ENCODE measurements around the gene LCN1.

The LCN1 gene

DNA sequence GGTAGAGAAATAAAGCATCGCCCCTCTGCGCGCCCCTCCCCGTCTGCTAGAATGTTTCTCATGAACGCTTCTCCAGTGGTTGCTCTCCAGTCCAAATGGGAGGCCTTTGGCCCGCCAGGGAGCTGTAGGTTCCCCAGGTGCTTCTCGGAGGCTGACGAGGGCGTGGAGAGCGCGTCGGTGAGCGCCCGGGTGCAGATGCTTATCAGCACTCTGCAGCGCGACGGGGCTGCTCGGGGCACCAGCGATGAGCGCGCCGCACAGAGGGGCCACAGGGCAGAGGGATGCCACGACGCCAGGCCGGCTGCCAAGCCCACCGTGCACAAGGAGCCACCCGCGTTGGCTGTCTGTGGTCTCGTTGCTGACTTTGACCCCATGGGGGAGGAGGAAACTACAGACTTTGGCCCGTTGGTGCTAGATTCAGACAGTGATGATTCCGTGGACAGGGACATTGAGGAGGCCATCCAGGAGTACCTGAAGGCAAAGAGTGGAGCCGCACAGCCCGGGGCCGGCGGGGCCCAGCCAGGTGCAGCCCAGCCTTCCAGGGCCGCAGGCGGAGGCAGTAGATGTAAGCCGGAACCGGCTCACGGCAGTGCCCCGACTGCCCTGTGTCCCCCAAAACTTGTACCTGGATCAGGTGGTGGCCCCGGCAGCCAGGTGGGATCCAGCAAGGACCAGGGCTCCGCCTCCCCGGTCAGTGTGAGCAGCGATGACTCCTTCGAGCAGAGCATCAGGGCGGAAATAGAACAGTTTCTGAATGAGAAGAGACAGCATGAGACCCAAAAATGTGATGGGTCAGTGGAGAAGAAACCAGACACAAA is 36.6 kb upstream of the LCN1 start:
- TF ChIP-seq CTCF (IDR thresholded peaks at IDR 0.05; ENCODE audit: low read depth, low read length) = no peak
- in situ Hi-C loops (cut with HindIII; ENCODE audit: low sequenced_read_pairs) = no loop called here
- no peak for DNase-seq (ENCODE audit: low read depth, low spot score)
- no peak overlapping the region for H3K4me3 ChIP-seq (ENCODE audit: low read depth, low read length)

DNA sequence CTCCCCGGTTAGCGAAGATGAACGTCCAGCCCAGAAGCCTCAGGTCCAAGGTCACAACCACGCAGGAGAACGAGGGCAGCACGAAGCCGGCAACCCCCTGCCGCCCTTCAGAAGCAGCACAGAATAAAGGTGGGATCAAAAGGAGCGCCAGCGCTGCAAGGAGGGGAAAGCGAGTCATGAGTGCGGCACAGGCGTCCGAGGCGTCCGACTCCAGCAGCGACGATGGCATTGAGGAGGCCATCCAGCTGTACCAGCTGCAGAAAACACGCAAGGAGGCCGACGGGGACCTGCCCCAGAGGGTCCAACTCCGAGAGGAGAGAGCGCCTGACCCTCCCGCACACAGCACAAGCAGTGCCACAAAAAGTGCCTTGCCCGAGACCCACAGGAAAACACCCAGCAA is 35.9 kb upstream of the LCN1 start:
- no peak for DNase-seq (ENCODE audit: low read depth, low spot score)
- in situ Hi-C loops (cut with HindIII; ENCODE audit: low sequenced_read_pairs) = no loop called here

DNA sequence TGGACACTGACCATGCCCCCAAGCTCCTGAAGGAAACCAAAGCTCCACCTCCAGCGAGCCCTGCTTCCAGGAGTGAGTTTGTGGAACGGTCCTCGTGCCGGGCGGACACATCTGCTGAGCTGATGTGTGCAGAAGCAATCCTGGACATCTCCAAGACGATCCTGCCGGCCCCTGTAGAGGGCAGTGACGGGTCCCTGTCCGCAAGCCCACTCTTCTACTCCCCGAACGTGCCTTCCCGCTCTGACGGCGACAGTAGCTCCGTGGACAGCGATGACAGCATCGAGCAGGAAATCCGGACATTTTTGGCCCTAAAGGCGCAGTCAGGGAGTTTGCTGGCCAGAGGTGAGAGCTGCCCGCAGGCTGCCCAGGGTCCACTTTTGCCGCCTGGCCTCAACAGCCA is 35.4 kb upstream of the LCN1 start:
- no peak overlapping the region for H3K4me3 ChIP-seq (ENCODE audit: low read depth, low read length)
- no peak for TF ChIP-seq CTCF (IDR thresholded peaks at IDR 0.05; ENCODE audit: low read depth, low read length)
- no peak for DNase-seq (ENCODE audit: low read depth, low spot score)
- in situ Hi-C loops (cut with HindIII; ENCODE audit: low sequenced_read_pairs) = no loop called here

More for the DNA sequence above, 35.9 kb upstream of the LCN1 start:
- H3K4me3 ChIP-seq (ENCODE audit: low read depth, low read length) = no peak overlapping the region
- no peak for TF ChIP-seq CTCF (IDR thresholded peaks at IDR 0.05; ENCODE audit: low read depth, low read length)

DNA sequence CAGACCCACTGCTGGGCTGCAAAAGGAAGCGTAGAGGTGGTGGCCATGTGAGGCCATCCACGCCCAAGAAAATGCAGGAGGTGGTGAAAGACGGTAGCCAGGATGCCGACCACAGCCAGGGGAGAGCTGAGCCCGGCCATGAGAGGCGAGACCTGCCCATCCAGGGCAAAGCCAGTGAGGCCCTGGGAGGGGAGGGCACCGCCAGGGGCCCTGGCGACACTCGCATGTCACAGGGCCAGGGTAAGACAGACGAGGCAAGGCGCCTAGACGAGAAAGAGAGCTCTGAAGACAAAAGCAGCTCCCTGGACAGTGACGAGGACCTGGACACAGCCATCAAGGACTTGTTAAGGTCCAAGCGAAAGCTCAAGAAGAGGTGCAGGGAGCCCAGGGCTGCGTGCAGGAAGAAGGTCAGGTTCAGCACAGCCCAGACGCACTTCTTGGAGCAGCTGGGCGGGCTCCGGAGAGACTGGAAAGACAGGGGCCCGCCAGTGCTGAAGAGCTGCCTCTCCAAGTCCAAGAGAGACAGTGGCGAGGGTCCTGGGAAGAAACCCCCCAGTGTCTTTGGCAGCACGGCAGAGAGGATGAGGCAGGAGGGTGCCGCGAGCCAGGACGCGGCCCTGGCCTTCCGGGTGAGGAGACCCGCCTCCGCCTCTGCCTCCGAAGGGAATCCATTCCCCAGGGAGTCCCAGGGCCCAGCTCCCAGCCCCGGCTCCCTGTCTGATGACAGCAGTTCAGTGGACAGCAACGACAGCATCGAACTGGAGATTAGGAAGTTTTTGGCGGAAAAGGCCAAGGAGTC is 34.8 kb upstream of the LCN1 start:
- no peak for DNase-seq (ENCODE audit: low read depth, low spot score)
- in situ Hi-C loops (cut with HindIII; ENCODE audit: low sequenced_read_pairs) = no loop called here
- no peak for TF ChIP-seq CTCF (IDR thresholded peaks at IDR 0.05; ENCODE audit: low read depth, low read length)
- H3K4me3 ChIP-seq (ENCODE audit: low read depth, low read length) = no peak overlapping the region

- no peak for TF ChIP-seq CTCF (IDR thresholded peaks at IDR 0.05; ENCODE audit: low read depth, low read length)
- in situ Hi-C loops (cut with HindIII; ENCODE audit: low sequenced_read_pairs) = no loop called here
- no peak overlapping the region for H3K4me3 ChIP-seq (ENCODE audit: low read depth, low read length)
- no peak for DNase-seq (ENCODE audit: low read depth, low spot score)
These were observed 33.8 kb upstream of the LCN1 start for GRCh38 chr9:135487281-135488012.

- H3K4me3 ChIP-seq (ENCODE audit: low read depth, low read length) = no peak overlapping the region
- no peak for TF ChIP-seq CTCF (IDR thresholded peaks at IDR 0.05; ENCODE audit: low read depth, low read length)
- in situ Hi-C loops (cut with HindIII; ENCODE audit: low sequenced_read_pairs) = no loop called here
- no peak for DNase-seq (ENCODE audit: low read depth, low spot score)
These were observed 33.3 kb upstream of the LCN1 start for GRCh38 chr9:135488013-135488330.

Data from astrocyte of the spinal cord (primary cell).